Neuronal stem cell (in vitro differentiated cells): ENCODE measurements around the gene PCDHGA9.
"Not testable (repeated sequence)": the region's sequence is repeated elsewhere in the genome, so short reads cannot be mapped to it uniquely, and the experiment has no call there.

Source experiments
- DNase-seq: peaks from one replicate; pipeline ENCODE4 v3.0.0-alpha.2; 2013; ENCODE audit warnings: low spot score
- H2AFZ ChIP-seq: one replicate; pipeline ENCODE4 v1.6.1; 2013; ENCODE audit warnings: mild to moderate bottlenecking, low read length, inconsistent platforms
- H2AK5ac ChIP-seq: 2 replicates; pipeline ENCODE4 v1.6.1; 2013; ENCODE audit warnings: low read depth, mild to moderate bottlenecking, inconsistent platforms, low read length, moderate library complexity, mixed read lengths
- H2BK120ac ChIP-seq: 2 replicates; pipeline ENCODE4 v1.6.1; 2013; ENCODE audit warnings: low read depth, mild to moderate bottlenecking, inconsistent platforms, low read length, moderate library complexity, mixed read lengths
- H2BK12ac ChIP-seq: one replicate; pipeline ENCODE4 v1.6.1; 2013; ENCODE audit warnings: low read length, inconsistent platforms
- H2BK15ac ChIP-seq: 2 replicates; pipeline ENCODE4 v1.6.1; 2013; ENCODE audit warnings: mild to moderate bottlenecking, low read length, inconsistent platforms, mixed read lengths
- H2BK5ac ChIP-seq: one replicate; pipeline ENCODE4 v1.6.1; 2013; ENCODE audit warnings: inconsistent platforms, mild to moderate bottlenecking, low read length, moderate library complexity
- H3K14ac ChIP-seq: one replicate; pipeline ENCODE4 v1.6.1; 2013; ENCODE audit warnings: low read length, inconsistent platforms
- H3K18ac ChIP-seq: 2 replicates; pipeline ENCODE4 v1.6.1; 2013; ENCODE audit warnings: low read length, inconsistent platforms
- H3K23ac ChIP-seq: 2 replicates; pipeline ENCODE4 v1.6.1; 2013; ENCODE audit warnings: low read depth, mild to moderate bottlenecking, mixed read lengths, low read length, inconsistent platforms; ENCODE audit not compliant: poor library complexity
- H3K27ac ChIP-seq: replicated peaks from 3 replicates; pipeline ENCODE4 v1.5.1; 2013; ENCODE audit warnings: low read length, inconsistent platforms
- H3K27me3 ChIP-seq, 3 experiments: 2 replicates each; pipeline ENCODE4 v1.6.1; 2013; ENCODE audit warnings: low read length in 3 of 3, mild to moderate bottlenecking in 2 of 3, inconsistent platforms in 1 of 3, low read depth in 1 of 3, mixed read lengths in 1 of 3, moderate library complexity in 1 of 3; ENCODE audit not compliant: control insufficient read depth in 3 of 3, insufficient read depth in 3 of 3
- H3K36me3 ChIP-seq, 2 donors: replicated peaks in 1 of 2; 2 replicates each; pipeline ENCODE4 v1.6.1; 2013; ENCODE audit warnings: low read length in 2 of 2; ENCODE audit not compliant: control insufficient read depth in 2 of 2, insufficient read depth in 2 of 2
- H3K4ac ChIP-seq: 2 replicates; pipeline ENCODE4 v1.6.1; 2013; ENCODE audit warnings: inconsistent platforms, mild to moderate bottlenecking, low read length, moderate library complexity
- H3K4me1 ChIP-seq, 2 donors: 1 replicate in 1 of 2; 2 replicates in 1 of 2; pipeline ENCODE4 v1.6.1; 2013; ENCODE audit warnings: low read length in 2 of 2, low read depth in 1 of 2; ENCODE audit not compliant: control insufficient read depth in 2 of 2, insufficient read depth in 1 of 2
- H3K4me2 ChIP-seq: one replicate; pipeline ENCODE4 v1.6.1; 2013; ENCODE audit warnings: mild to moderate bottlenecking, low read length, inconsistent platforms; ENCODE audit not compliant: insufficient read depth, poor library complexity, severe bottlenecking
- H3K4me3 ChIP-seq, 2 donors: 2 replicates each; pipeline ENCODE4 v1.5.1; 2013; ENCODE audit warnings: low read length in 2 of 2, mild to moderate bottlenecking in 2 of 2, inconsistent platforms in 1 of 2, moderate library complexity in 1 of 2
- H3K79me1 ChIP-seq: one replicate; pipeline ENCODE4 v1.6.1; 2013; ENCODE audit warnings: low read depth, mild to moderate bottlenecking, inconsistent platforms, low read length, moderate library complexity
- H3K9ac ChIP-seq: one replicate; pipeline ENCODE4 v1.6.1; 2013; ENCODE audit warnings: mild to moderate bottlenecking, low read depth, low read length, inconsistent platforms; ENCODE audit not compliant: poor library complexity
- H3K9me3 ChIP-seq, 2 donors: replicated peaks in 1 of 2; 2 replicates each; pipeline versions ENCODE3 to v1.6.1; 2013; ENCODE audit warnings: low read length in 2 of 2, mild to moderate bottlenecking in 2 of 2, inconsistent platforms in 1 of 2, low read depth in 1 of 2, mixed read lengths in 1 of 2, moderate library complexity in 1 of 2; ENCODE audit not compliant: control insufficient read depth in 2 of 2, insufficient read depth in 1 of 2
- H4K8ac ChIP-seq: one replicate; pipeline ENCODE4 v1.6.1; 2013; ENCODE audit warnings: low read depth, mild to moderate bottlenecking, inconsistent platforms, low read length, moderate library complexity
- H4K91ac ChIP-seq: one replicate; pipeline ENCODE4 v1.6.1; 2013; ENCODE audit warnings: low read length, low read depth, mild to moderate bottlenecking, inconsistent platforms; ENCODE audit not compliant: poor library complexity
- WGBS, 2 donors: extraction: QIAGEN DNeasy Blood & Tissue Kit; methylation state at CpG; one replicate each; pipeline ENCODE4 v1.1.7; 2013; ENCODE audit warnings: missing lambda C conversion rate in 2 of 2, mixed read lengths in 1 of 2; ENCODE audit not compliant: insufficient read length in 2 of 2, insufficient replicate concordance in 1 of 2; ENCODE audit errors: extremely low coverage in 2 of 2; 5-methylcytosine and 5-hydroxymethylcytosine counted together

Gene PCDHGA9

DNA sequence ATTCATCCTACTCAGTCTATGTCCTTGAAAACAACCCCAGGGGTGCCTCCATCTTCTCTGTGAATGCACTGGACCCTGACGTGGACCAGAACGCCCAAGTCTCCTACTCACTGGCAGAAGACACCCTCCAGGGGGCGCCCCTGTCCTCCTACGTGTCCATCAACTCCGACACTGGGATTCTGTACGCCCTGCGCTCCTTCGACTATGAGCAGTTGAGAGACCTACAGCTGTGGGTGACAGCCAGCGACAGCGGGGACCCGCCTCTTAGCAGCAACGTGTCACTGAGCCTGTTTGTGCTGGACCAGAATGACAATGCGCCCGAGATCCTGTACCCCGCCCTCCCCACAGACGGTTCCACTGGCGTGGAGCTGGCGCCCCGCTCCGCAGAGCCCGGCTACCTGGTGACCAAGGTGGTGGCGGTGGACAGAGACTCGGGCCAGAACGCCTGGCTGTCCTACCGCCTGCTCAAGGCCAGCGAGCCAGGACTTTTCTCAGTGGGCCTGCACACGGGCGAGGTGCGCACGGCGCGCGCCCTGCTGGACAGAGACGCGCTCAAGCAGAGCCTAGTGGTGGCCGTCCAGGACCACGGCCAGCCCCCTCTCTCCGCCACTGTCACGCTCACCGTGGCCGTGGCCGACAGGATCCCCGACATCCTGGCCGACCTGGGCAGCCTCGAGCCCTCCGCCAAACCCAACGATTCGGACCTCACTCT, 27.0 kb upstream of the PCDHGA9 start:
- H2BK5ac ChIP-seq, H2AFZ ChIP-seq, H3K36me3 ChIP-seq, DNase-seq, H3K4me3 ChIP-seq, H4K8ac ChIP-seq, H2BK15ac ChIP-seq, H3K4me2 ChIP-seq, H3K18ac ChIP-seq, H3K79me1 ChIP-seq, H3K9ac ChIP-seq, H3K14ac ChIP-seq, H3K4me1 ChIP-seq, H4K91ac ChIP-seq, H2BK120ac ChIP-seq, H2BK12ac ChIP-seq, H3K23ac ChIP-seq, H3K27me3 ChIP-seq, H3K27ac ChIP-seq, H2AK5ac ChIP-seq, H3K4ac ChIP-seq: not testable (repeated sequence)
- WGBS, 2 donors, result no CpG with 5 or more reads among the region's 48 CpGs
- peaks cover 34 to 39% of the 10 kb centered on the region in 2 donors for H3K9me3 ChIP-seq

DNA sequence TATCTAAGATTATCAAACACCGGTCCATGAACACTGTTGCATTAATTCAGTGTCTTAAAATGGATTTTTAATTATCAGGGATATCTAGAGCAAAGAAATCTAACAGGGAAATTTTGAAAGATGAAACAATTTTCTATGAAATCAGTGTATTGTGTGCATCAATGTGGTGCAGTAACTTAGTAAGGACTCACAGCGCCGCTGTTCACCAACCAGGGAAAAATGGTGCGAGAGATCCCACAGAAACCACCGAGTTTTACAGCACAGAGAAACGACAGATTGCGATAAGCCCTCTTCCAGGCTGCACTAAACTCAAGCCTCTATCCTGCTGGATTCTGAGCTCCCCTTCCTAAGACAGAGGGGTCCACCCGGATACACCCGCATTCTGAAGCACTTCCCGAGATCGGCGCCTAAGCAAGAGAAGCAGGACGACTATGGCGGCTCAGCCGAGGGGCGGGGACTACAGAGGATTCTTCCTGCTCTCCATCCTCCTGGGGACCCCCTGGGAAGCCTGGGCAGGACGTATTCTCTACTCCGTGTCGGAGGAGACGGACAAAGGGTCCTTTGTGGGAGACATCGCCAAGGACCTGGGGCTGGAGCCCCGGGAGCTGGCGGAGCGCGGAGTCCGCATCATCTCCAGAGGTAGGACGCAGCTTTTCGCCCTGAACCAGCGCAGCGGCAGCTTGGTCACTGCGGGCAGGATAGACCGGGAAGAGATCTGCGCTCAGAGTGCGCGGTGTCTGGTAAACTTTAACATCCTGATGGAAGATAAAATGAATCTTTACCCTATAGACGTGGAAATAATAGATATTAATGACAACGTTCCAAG, 19.9 kb upstream of the PCDHGA9 start, which contains the start of gene PCDHGA7:
Gene PCDHGA7 (plus strand): TSS at position 274 of the 826 bp plus-strand sequence. CDS start 158 bp downstream, at position 432.
- Histone ChIP-seq H2BK120ac (no peak within 1 kb of the TSS), H4K8ac (no peak within 1 kb of the TSS), H2BK15ac (no peak within 1 kb of the TSS), H3K4me2 (no peak within 1 kb of the TSS), H3K4me1 (no peaks in the 10 kb centered on the region), H2AFZ (no peak within 1 kb of the TSS), H3K4me3 (no peak within 1 kb of the TSS), H3K9ac (peak within 1 kb of the TSS; percentile 22), H3K79me1 (no peaks in the 10 kb centered on the region), H3K36me3 (no peaks in the 10 kb centered on the region), H2BK12ac (no peak within 1 kb of the TSS), H3K4ac (no peak within 1 kb of the TSS), H2BK5ac (peak within 1 kb of the TSS; percentile 24), H4K91ac (no peak within 1 kb of the TSS), H2AK5ac (no peak within 1 kb of the TSS), H3K18ac (no peak within 1 kb of the TSS), H3K27me3 (no peaks in the 10 kb centered on the region), H3K23ac (no peak within 1 kb of the TSS), H3K27ac (no peak within 1 kb of the TSS), H3K14ac (no peak within 1 kb of the TSS), H3K9me3 (peaks cover 17 to 27% of the 10 kb centered on the region in 2 donors)
- WGBS, 2 donors, result no CpG with 5 or more reads among the region's 37 CpGs
- no peak for DNase-seq

DNA sequence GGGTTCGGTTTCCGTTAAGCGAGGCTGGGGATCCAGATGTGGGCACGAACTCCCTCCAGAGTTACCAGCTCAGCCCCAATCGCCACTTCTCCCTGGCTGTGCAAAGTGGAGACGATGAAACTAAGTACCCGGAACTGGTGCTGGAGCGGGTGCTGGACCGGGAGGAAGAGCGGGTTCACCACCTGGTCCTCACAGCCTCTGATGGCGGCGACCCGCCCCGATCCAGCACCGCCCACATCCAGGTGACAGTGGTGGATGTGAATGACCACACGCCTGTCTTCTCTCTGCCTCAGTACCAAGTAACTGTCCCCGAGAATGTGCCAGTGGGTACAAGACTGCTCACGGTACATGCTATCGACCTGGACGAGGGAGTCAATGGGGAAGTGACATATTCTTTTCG, 19.2 kb upstream of the PCDHGA9 start:
- H3K18ac ChIP-seq, result no peak overlapping the region
- H3K4me3 ChIP-seq, result no peak overlapping the region
- H3K14ac ChIP-seq, result no peak overlapping the region
- H3K36me3 ChIP-seq, result no peaks in the 10 kb centered on the region
- no CpG with 5 or more reads among the region's 21 CpGs for WGBS, 2 donors
- H2AK5ac ChIP-seq, result no peak overlapping the region
- H3K4me1 ChIP-seq, result no peaks in the 10 kb centered on the region
- peak overlapping the region; percentile 24 for H2BK5ac ChIP-seq
- no peak overlapping the region for H3K4ac ChIP-seq
- peaks cover 20 to 30% of the 10 kb centered on the region in 2 donors for H3K9me3 ChIP-seq
- no peak for DNase-seq
- no peak overlapping the region for H2BK120ac ChIP-seq
- no peak overlapping the region for H2BK12ac ChIP-seq
- no peak overlapping the region for H3K27ac ChIP-seq
- no peak overlapping the region for H3K23ac ChIP-seq
- no peak overlapping the region for H2AFZ ChIP-seq
- H3K9ac ChIP-seq, result peak overlapping the region; percentile 22
- H4K8ac ChIP-seq, result no peak overlapping the region
- no peak overlapping the region for H4K91ac ChIP-seq
- no peaks in the 10 kb centered on the region for H3K27me3 ChIP-seq
- H2BK15ac ChIP-seq, result no peak overlapping the region
- H3K79me1 ChIP-seq, result peaks cover under 1% of the 10 kb centered on the region
- H3K4me2 ChIP-seq, result no peak overlapping the region
